ENCODE data around the gene LSAMP. TPM values are rescaled to one million over a fixed set of nuclear protein-coding genes. Genes with fewer than 3 reads are reported as not detected.

The LSAMP gene
- total RNA-seq, 1 experiment from 2014 or later: 0.90 TPM

- no peaks in the 10 kb centered on the region for H3K79me2 ChIP-seq (ENCODE audit: insufficient read depth, low read length)
- peaks cover 38 to 41% of the 10 kb centered on the region in 2 experiments for H3K4me1 Mint-ChIP-seq
- H3K36me3 Mint-ChIP-seq (ENCODE audit: insufficient read depth in 1 of 3, low read depth in 3 of 3): no peaks in the 10 kb centered on the region
- WGBS (ENCODE audit: extremely low coverage, insufficient read length, low lambda C conversion rate): no CpG with 5 or more reads among the region's 3 CpGs
- no peak overlapping the region for H3K4me2 ChIP-seq (ENCODE audit: insufficient read depth, insufficient read length, low read length)
- H4K20me1 ChIP-seq (ENCODE audit: control insufficient read depth, insufficient read depth, insufficient read length): no peaks in the 10 kb centered on the region
- H3K27me3 ChIP-seq (ENCODE audit: insufficient read depth, low read length): no peaks in the 10 kb centered on the region
- no peaks in the 10 kb centered on the region for H3K79me1 ChIP-seq (ENCODE audit: insufficient read depth, low read depth, low read length, poor library complexity, severe bottlenecking)
- H2AFZ ChIP-seq (ENCODE audit: low read length): no peak overlapping the region
- no peak overlapping the region for H2AK5ac ChIP-seq (ENCODE audit: insufficient read length, low read length)
- no peak overlapping the region for H3K4ac ChIP-seq (ENCODE audit: low read depth, low read length)
- H3K23me2 ChIP-seq (ENCODE audit: insufficient read length, low read depth, low read length, poor library complexity, severe bottlenecking): no peaks in the 10 kb centered on the region
- H3K18ac ChIP-seq (ENCODE audit: insufficient read length, low read depth, low read length): no peak overlapping the region
- no peak overlapping the region for H2BK120ac ChIP-seq (ENCODE audit: low read depth, low read length, poor library complexity, severe bottlenecking)
- no peak overlapping the region for H4K91ac ChIP-seq (ENCODE audit: insufficient read length, low read depth, low read length)
- H3K23ac ChIP-seq (ENCODE audit: insufficient read length, low read depth, low read length): no peak overlapping the region
- H3K9ac ChIP-seq (ENCODE audit: extremely low read depth, insufficient read length, low read length): no peak overlapping the region
- no peaks in the 10 kb centered on the region for H3K27me3 Mint-ChIP-seq (ENCODE audit: low read depth)
- H3K56ac ChIP-seq (ENCODE audit: insufficient read length, low read depth, low read length): no peak overlapping the region
- H2BK15ac ChIP-seq (ENCODE audit: low read depth, low read length): no peak overlapping the region
- H3K27ac ChIP-seq (ENCODE audit: insufficient read length, low read depth, low read length): no peak overlapping the region
- H3K27ac Mint-ChIP-seq: peak overlapping the region in 1 of 3 experiments; percentile 85; a peak in 2 of 7 replicates
- no peak for TF ChIP-seq CTCF (conservative IDR thresholded peaks at IDR 0.05)
- H3K14ac ChIP-seq (ENCODE audit: insufficient read depth, low read length): no peak overlapping the region
- peak; percentile 27 for DNase-seq
- H3K9me3 Mint-ChIP-seq: no peaks in the 10 kb centered on the region
- no peak overlapping the region for H4K8ac ChIP-seq (replicated peaks; ENCODE audit: insufficient read length, low read depth, low read length)
- H3T11ph ChIP-seq (ENCODE audit: low read length): no peak overlapping the region
- H2BK20ac ChIP-seq (ENCODE audit: low read depth, low read length, poor library complexity, severe bottlenecking): no peak overlapping the region
- no peak overlapping the region for H4K5ac ChIP-seq (ENCODE audit: insufficient read length, low read depth, low read length)
- H2BK12ac ChIP-seq (ENCODE audit: insufficient read length, low read depth, low read length): no peak overlapping the region
- H3K4me3 Mint-ChIP-seq: no peak overlapping the region
- no peaks in the 10 kb centered on the region for H3K9me3 ChIP-seq (ENCODE audit: control insufficient read depth, low read depth, low read length)
- peaks cover 2% of the 10 kb centered on the region; the same call in 1 of the 2 replicates for H3K4me1 ChIP-seq (ENCODE audit: insufficient read depth, low read length)
- H2BK5ac ChIP-seq (ENCODE audit: insufficient read length, low read length): no peak overlapping the region
Measured at GRCh38 chr3:116338713-116339112, 106.6 kb downstream of the LSAMP start.
